MM.1S (cell line): ENCODE measurements around the gene LTB4R.
A peak's percentile ranks its signal among the peaks of the same experiment; 100 is the strongest.

Experiments
- CTCF ChIP-seq: fragments of 300-600 bp; sonication (generic); IDR thresholded peaks from 2 replicates; pipeline ENCODE4 v1.5.1; 2016; ENCODE audit warnings: antibody characterized with exemption, low read length, mixed read lengths
- EZH2 ChIP-seq: fragments of 300-600 bp; sonication (generic); optimal IDR thresholded peaks from 2 replicates; pipeline ENCODE3; 2017; ENCODE audit warnings: low read depth, mild to moderate bottlenecking, antibody characterized with exemption, low read length, mixed read lengths
- EZH2phosphoT487 ChIP-seq: fragments of 300-600 bp; sonication (generic); IDR thresholded peaks from 2 replicates; pipeline ENCODE4 v1.6.1; 2018; ENCODE audit warnings: antibody characterized with exemption, low read length

GRCh38 chr14:24273422-24273998, 37.8 kb upstream of the LTB4R start:
- TF ChIP-seq CTCF (peak; percentile 17; the same call in 1 of the 2 replicates), EZH2 (no peak), EZH2phosphoT487 (no peak)
